ENCODE measurements around the gene C12orf43. TPM values are rescaled to one million over a fixed set of nuclear protein-coding genes. Genes with fewer than 3 reads are reported as not detected.

Gene C12orf43
- total RNA-seq, 6 donors from 2014 or later, result 12.2 to 19.6 (median 16.0) TPM

DNA sequence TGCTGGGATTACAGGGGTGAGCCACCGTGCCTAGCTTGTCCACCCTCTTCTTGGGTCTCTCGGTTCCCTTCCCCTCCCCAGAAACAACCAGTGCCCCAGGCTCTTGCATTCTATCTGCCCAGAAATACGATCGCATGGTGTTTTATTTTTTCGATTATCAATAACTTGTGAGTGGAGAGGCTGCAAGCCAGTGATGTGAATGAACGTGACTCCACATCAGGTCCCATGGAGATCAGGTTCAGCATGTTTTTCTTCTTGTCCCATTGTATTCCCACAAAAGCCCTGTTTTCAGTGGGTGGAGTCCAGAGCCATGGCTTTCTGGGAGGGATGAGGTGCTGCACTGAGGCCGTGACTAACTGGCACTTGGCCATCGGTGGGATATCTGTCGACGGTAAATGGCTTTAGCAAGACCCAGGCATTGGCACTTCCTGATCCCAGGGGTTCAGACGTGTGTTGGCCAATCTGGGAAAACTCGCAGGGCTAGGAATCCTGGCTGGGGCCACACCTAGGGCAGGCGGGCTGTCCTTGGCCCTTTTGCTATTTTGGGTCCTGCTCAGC is 50.7 kb downstream of the C12orf43 start:
- no peaks in the 10 kb centered on the region for H3K9me3 ChIP-seq
- ATAC-seq (ENCODE audit: low FRiP score in 2 of 2), result no peak
- H3K27me3 ChIP-seq, result no peaks in the 10 kb centered on the region
- DNase-seq, result no peak
- 69 to 76% methylated on average over 10 to 12 of the region's 13 CpGs for WGBS, 2 donors
- no peak for TF ChIP-seq POLR2A (IDR thresholded peaks at IDR 0.05)
- no peak for TF ChIP-seq EP300 (IDR thresholded peaks at IDR 0.05)
- TF ChIP-seq, protein P1, sequence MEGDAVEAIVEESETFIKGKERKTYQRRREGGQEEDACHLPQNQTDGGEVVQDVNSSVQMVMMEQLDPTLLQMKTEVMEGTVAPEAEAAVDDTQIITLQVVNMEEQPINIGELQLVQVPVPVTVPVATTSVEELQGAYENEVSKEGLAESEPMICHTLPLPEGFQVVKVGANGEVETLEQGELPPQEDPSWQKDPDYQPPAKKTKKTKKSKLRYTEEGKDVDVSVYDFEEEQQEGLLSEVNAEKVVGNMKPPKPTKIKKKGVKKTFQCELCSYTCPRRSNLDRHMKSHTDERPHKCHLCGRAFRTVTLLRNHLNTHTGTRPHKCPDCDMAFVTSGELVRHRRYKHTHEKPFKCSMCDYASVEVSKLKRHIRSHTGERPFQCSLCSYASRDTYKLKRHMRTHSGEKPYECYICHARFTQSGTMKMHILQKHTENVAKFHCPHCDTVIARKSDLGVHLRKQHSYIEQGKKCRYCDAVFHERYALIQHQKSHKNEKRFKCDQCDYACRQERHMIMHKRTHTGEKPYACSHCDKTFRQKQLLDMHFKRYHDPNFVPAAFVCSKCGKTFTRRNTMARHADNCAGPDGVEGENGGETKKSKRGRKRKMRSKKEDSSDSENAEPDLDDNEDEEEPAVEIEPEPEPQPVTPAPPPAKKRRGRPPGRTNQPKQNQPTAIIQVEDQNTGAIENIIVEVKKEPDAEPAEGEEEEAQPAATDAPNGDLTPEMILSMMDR (IDR thresholded peaks at IDR 0.05), result no peak
- TF ChIP-seq POLR2AphosphoS5 (IDR thresholded peaks at IDR 0.05), result no peak
- H3K4me3 ChIP-seq, result no peak overlapping the region
- no peak overlapping the region for H3K27ac ChIP-seq
- no peaks in the 10 kb centered on the region for H3K4me1 ChIP-seq
- H3K36me3 ChIP-seq, result no peaks in the 10 kb centered on the region

DNA sequence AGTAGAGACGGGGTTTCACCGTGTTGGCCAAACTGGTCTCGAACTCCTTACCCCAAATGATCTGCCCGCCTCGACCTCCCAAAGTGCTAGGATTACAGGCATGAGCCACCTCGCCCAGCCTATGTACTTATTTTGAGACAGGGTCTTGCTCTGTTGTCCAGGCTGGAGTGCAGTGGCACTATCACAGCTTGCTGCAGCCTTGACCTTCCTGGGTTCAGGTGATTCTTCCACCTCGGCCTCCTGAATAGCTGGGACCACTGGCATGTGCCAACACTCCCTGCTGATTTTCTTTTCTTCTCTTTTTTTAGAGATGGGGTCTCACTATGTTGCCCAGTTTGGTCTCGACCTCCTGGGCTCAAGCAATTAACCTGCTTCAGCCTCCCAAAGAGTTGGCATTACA is 52.0 kb downstream of the C12orf43 start:
- Histone ChIP-seq H3K4me1 (no peaks in the 10 kb centered on the region), H3K27me3 (no peaks in the 10 kb centered on the region), H3K36me3 (no peaks in the 10 kb centered on the region), H3K27ac (no peak overlapping the region), H3K4me3 (no peak overlapping the region), H3K9me3 (no peaks in the 10 kb centered on the region)
- TF ChIP-seq POLR2A (IDR thresholded peaks at IDR 0.05) (no peak), EP300 (IDR thresholded peaks at IDR 0.05) (no peak), POLR2AphosphoS5 (IDR thresholded peaks at IDR 0.05) (no peak)
- TF ChIP-seq, protein P1 (IDR thresholded peaks at IDR 0.05), result no peak
- no peak for DNase-seq
- no peak for ATAC-seq (ENCODE audit: low FRiP score in 2 of 2)
- 89 to 93% methylated on average over 8 of the region's 8 CpGs for WGBS, 2 donors

DNA sequence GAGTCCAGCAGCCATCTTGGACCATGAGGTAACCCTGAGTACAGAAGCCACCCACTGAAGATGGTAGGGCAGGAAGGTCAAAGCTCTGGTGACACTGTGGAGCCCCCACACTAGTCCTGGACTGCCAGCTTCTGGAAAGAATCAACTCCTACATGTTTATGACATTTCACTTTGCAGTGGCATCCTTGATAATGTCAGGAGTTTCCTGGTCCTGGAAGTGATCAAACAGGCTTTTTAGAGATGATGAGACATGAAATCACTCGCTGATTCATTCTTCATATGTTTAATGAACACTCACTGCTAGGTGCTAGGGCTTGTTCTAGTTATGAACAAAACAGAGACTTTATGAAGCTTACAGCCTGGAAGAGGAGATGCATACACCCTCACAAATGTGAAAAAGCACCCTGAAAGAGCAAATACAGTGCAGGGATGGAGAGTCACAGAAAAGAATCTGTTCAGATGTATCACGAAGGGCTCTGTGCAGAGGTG is 53.7 kb downstream of the C12orf43 start:
- ATAC-seq (ENCODE audit: low FRiP score in 2 of 2) (no peak), DNase-seq (no peak)
- Histone ChIP-seq H3K9me3 (no peaks in the 10 kb centered on the region), H3K27ac (no peak overlapping the region), H3K4me1 (no peaks in the 10 kb centered on the region), H3K27me3 (no peaks in the 10 kb centered on the region), H3K4me3 (no peak overlapping the region), H3K36me3 (no peaks in the 10 kb centered on the region)
- TF ChIP-seq EP300 (IDR thresholded peaks at IDR 0.05) (no peak), POLR2AphosphoS5 (IDR thresholded peaks at IDR 0.05) (no peak), POLR2A (IDR thresholded peaks at IDR 0.05) (no peak)
- TF ChIP-seq, protein P1 (IDR thresholded peaks at IDR 0.05), result no peak
- 80 to 84% methylated on average over 2 of the region's 2 CpGs for WGBS, 2 donors

DNA sequence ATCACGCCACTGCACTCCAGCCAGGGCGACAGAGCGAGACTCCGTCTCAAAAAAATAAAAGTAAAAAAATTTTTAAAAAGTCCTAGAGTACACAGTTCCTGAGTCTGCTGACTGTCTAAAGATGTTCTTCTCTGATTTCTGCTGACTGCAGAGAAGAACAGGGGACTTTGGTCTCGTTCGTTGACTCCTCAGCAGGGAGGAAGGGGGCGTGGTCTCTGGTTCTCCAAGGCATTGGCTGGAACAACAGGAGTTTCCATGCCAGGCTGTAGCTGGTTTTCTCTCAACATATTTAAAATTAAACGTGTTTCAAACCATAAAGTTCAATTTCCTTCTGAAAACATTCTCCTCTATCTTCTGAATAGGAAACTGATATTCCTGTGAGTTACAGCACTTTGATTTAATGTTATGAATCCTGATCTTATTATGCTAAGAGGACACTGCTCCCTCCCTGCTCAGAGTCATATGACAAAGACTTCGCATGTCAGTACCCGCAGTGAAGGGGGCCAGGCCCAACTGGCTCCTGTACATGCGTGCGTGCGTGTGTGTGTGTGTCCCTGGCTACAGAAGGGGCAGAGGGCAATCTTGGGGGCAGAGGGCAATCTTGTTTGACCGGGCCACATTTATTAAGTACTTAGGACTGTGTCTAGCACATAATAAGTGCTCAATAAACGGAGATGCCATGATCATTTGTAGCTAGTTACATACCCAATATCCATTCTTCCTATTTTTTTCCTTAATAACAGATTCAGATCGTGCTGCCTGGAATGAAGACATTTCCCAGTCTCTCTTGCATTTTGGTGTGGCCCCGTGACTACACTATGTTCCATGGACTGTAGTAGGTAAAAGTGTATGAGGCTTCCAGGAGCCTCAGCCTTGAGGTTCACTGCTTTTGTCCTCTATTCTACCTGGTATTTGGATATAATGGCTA is 54.4 kb downstream of the C12orf43 start:
- DNase-seq (no peak), ATAC-seq (ENCODE audit: low FRiP score in 2 of 2) (peak in 1 of 2 donors; percentile 36)
- H3K36me3 ChIP-seq, result no peaks in the 10 kb centered on the region
- H3K4me3 ChIP-seq, result no peak overlapping the region
- no peaks in the 10 kb centered on the region for H3K9me3 ChIP-seq
- no peaks in the 10 kb centered on the region for H3K27me3 ChIP-seq
- 72 to 75% methylated on average over 17 of the region's 17 CpGs for WGBS, 2 donors
- TF ChIP-seq EP300 (IDR thresholded peaks at IDR 0.05) (no peak), POLR2AphosphoS5 (IDR thresholded peaks at IDR 0.05) (no peak), POLR2A (IDR thresholded peaks at IDR 0.05) (no peak)
- TF ChIP-seq, protein P1 (IDR thresholded peaks at IDR 0.05), result no peak
- no peaks in the 10 kb centered on the region for H3K4me1 ChIP-seq
- no peak overlapping the region for H3K27ac ChIP-seq

Measured in upper lobe of left lung (tissue), 6 donors.